GM18499 (cell line): Measurements from ENCODE around the gene PRKG1.

Source experiments
- ATAC-seq: cut with Tn5 transposase; IDR thresholded peaks from one replicate; pipeline ENCODE4 v1.9.1; 2021; ENCODE audit warnings: moderate number of reproducible peaks; ENCODE audit not compliant: insufficient read depth, unreplicated experiment

PRKG1 gene

GRCh38 chr10:51879238-51879637 lies 805.0 kb downstream of the PRKG1 start:
- peak; percentile 88 for ATAC-seq

DNA sequence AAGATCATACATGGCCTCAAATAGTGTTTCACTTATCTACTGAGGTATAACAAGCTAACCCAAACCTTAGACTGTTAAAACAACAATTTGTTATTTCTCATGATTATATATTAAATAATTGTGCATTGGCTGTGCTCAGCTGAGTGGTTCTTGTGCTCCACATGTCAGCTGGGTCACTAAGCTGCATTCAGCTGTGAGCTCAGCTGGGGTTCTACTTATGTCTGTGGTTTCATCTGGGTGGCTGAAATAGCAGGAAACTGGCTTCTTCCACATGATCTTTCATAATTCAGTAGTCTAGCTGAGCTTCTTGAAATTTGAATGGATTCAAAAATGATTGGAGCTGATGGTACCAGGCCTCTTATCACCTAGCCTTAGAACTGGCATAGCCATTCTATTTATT lies 806.9 kb downstream of the PRKG1 start:
- no peak for ATAC-seq

DNA sequence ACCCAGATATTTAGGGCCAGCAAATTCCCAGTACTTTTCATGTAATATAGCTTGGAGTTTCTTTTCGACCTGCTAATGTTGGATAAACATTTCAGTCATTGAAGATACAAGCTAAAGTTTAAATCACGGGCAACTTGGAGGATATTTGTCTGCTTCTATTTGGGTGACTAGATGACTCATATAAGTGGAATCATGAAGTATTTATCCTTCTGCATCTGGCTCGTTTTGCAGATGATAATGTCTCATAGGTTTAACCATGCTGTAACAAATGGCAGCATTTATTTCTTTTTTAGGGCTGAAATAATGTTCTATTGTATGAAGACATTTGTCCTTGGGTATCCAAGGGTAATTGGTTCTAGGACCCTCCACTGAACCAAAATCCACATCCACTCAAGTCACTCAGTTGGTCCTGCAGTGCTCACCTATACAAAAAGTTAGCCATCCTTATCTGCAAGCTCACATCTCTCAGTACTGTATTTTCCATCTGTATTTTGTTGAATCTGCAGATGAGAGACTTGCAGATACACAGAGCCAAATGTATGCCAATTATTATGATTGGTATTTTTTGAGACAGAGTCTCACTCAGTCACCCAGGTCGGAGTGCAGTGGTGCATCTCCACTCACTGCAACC lies 812.3 kb downstream of the PRKG1 start:
- ATAC-seq, result no peak

DNA sequence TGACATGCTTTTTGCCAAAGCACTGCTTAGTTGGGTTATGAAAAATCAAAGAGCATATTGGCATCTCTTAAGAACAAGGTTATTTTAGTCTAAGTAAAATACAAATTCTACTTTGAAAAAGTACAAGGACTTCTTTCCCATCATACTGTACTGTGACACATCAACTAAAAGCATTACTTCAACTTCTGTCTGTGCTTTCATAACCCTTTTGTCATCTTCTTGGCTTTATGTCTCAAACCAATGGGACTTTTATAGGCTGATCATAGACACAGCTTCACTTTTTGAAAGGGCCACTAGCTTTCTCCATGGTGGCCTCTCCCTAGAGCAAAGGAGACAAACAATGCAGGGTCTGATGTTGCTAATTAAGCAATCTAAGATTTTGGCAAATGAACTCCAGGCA lies 814.0 kb downstream of the PRKG1 start:
- no peak for ATAC-seq

DNA sequence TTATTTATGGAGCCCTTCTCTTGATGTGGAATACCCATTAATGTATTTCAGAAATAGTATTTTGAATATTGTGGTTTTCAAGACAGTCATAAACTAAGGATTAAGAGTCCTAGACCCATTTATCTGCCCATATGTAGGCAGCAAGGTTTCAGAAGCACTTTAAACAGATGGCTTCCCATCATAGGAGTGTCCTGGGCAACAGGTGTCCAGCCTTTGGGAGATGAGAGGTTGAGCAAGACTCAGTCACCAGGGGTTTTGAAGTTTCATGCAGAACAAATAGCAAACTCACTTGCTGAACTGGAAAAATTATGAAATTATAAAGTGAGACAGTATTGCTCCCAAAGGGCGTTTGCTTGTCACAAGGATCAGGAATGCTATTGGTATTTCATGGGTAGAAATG lies 818.0 kb downstream of the PRKG1 start:
- no peak for ATAC-seq

DNA sequence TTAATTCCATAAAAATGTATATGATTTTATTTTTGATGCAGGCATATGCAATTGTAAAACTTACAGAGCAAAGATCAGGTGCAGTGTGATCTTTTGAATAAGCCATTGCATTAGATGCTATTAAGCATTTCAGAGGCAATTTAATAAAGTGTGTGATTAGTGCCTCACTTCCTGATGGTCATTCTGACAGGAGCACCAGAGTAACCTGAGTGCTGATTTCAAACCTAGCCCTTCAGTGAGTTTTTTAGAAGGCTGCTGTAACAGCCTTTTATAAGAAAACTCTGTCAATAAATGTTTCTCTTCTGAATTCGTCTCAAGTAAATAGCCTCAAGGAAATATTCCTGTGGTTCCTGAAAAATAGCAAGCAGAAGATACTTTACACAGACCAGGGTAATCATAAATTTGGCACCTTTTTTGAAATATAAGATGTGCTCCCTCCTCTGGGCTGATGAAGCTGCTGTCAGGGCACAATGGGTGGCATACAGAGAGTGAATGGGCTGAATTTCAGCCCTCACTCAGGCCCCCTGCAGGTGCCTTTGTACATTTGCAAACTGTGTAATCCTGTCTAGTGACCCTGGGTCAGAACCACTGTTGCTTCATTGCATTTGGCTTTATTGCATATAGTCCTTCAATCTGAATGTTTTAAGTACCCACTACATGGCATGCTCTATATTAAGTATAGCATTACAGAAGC lies 818.8 kb downstream of the PRKG1 start:
- ATAC-seq, result peak; percentile 91

DNA sequence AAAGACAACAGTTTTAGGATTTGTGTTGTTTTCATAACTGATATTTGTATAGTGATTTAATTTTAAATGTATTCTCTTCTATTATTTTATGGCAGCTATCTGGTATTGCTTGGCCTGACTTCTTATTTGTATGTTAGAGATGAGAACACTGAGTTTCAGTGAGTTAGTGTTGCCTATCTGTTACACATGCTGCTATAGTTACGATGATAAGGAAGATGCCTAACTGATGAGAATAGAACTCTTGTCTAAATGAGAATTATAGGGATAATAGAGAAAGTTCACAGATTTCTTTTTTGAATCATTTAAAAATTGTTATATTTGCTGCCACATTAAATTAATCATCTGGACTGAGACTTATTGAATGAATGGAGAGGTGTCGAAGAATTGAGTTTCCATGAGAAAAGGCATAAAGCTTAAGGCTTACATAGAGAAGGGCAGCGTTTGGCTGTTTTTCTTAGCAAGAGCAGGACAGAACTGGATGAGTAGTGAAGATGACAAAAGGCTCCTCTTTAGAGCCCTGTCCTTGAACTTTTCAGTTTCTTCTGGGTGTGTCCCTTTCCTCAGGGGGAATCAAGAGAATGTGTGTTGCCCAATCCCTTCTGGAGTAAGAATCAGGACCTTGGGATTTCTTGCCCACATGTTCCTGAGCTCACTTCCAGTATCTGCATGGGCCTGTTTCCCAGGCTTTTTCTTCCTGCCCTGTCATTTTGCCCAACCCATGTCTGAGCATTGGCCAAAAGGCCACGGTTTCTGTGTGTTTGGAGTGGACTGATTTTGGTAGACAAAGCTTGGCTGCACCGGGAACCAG lies 820.7 kb downstream of the PRKG1 start:
- ATAC-seq, result no peak

DNA sequence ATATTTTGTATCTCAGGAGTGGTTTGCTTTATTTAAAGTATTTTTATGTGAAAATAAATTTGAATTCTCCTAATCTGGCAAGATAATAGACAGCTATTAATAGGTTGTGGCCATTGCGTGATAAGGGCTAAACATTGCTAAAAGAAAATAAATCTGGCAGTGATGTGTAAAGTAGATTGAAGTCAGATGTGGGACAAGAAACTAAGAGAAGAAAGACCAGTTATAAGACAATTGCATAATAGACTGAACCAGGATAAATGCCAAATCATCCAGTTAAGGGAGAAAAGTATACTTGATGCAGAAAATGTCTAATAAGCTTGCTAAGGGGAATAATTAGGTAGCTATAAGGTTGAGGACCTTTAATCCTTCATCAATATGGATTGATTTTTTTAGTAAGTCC lies 822.6 kb downstream of the PRKG1 start:
- ATAC-seq, result no peak

DNA sequence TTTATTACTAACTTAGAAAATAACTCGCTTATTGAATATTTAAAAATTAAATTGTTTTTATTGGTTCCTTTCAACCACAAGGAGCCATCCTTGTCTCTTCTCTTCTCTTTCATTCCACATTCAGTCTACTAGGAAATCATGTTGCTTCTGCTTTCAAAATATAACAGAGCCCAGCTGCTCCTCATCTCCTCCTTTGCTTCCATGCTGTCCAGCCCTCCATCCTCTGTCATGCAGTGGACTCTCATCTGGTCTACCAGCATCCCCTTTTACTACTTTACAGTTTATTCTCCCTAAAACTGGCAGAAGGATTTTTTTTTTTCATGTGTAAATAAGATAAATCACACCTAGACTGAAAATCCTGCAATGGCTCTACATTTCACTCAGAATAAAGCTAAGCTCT lies 823.3 kb downstream of the PRKG1 start:
- no peak for ATAC-seq

DNA sequence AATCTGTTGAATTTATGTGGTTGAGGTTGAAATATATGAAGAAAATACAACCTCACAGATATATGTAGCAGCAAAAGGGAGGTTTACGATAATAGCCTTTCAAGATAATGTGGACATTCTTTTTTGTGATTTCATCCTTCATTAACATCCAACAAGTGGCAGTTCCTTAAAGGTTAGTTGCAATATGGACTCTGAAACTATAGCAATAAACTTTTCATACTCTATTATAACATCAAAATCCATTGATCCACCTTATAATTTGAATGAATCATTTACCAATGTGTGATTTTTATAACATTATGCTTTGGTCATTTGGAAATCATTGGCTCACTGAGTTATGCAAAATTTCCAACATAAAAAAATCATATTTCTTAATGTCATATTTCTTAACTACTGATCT lies 825.9 kb downstream of the PRKG1 start:
- ATAC-seq, result no peak

DNA sequence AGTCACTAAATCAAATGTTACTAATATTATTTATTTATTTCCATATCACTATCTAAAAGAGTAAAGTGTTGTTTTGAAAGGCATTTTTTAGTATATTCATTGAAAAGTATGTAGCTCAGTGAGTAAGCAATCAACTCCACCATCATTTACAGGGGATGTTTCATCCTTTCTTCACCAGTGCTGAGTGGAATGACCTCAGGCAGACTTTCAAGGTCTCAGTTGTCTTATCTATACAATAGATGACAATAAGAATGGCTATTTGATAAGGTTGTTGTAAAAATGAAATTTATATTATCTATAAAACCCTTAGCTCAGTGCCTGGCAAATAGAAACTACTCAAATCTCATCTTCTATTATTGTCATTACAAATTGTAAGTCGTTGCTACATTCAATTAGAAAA lies 829.4 kb downstream of the PRKG1 start:
- ATAC-seq, result no peak

DNA sequence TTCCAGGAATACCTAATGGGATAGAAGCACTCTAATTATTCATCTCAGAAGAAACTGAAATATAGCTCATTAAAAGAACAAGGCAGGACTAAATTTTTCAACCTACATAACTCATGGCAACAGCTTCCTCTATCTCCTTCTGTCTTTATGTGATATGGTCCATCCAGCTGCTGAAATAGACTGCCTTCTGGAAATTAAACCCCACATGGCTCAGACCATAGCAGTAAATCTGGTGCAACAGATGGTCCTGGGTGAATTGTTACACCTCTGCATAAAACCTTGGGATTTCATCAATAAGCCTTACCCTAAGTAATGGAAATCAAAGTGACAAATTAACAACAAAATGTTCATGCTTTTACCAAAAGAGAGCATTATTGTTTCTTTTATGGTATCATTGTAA lies 830.7 kb downstream of the PRKG1 start:
- no peak for ATAC-seq

DNA sequence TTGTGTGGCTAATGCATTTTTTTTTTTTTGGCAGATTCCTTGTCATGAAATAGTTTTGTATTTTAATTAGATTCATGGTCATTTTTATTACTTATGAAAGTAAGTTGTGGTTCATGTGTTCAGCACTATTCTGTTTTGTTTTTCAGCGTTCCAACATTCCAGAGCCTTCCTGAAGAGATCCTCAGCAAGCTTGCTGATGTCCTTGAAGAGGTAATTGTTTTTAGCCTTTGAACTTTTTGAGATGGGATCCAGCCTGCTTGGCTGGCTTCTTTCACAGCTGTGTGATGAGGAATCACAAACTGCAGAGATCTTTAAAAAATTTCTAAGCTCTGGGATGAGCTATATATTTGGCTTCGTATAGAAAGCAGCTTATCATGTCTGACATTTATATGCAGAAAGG lies 833.1 kb downstream of the PRKG1 start:
- no peak for ATAC-seq

- no peak for ATAC-seq
Observed at GRCh38 chr10:51910189-51910588, 835.9 kb downstream of the PRKG1 start.

DNA sequence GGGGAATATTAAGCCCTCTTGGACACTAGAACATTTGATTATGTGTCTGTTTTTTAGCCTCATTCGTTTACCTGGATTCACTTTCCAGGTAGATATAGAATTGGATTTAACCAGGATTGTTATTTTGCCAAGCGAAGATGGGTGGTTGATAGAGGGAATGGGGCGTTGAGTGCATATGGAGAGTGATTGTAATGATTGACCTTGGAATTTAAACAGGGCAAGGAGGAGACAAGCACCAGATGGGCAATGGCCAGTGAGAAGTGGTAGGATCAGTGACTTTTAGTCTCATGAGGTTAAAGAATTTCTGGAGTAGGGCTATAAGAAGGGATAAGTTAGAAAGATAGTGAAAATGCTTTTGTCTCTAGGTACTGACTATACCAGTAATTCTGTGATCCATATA lies 836.3 kb downstream of the PRKG1 start:
- ATAC-seq, result no peak

- no peak for ATAC-seq
Observed at GRCh38 chr10:51911723-51912122, 837.4 kb downstream of the PRKG1 start.

DNA sequence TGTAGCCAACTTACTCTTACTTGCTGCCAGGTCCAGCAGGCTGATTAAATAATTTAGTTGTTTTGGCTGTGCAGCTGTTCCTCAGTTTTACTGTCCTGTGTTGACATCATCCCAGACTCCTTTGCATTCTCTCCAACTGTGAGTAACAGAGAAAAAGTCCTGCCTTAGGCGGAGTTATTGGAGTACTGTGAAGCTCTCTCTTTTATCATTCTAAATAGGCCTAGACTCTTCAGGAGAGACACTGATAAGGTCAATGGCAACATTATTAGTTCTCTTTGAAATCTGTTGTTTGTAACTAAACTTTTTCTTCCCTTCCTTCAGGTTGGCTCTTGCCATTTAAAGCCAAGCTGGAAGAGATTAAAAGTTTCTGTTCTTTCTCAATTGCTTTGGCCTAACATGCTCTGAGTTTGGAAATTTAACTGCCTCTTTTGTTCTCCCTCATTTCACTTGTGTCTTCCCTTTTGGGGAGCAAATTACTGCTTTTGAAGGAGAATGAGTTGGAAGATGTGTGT lies 840.8 kb downstream of the PRKG1 start:
- no peak for ATAC-seq

GRCh38 chr10:51918440-51918839 lies 844.2 kb downstream of the PRKG1 start:
- no peak for ATAC-seq

- peak; percentile 45 for ATAC-seq
Observed at GRCh38 chr10:51918884-51919325, 844.6 kb downstream of the PRKG1 start.

GRCh38 chr10:51920672-51921071 lies 846.4 kb downstream of the PRKG1 start:
- ATAC-seq, result no peak

- no peak for ATAC-seq
Observed at GRCh38 chr10:51924359-51924758, 850.1 kb downstream of the PRKG1 start.
